Esophagus muscularis mucosa (tissue), 3 donors: ENCODE results near the gene MINK1.

ENCODE experiments used
- CTCF ChIP-seq, 3 experiments: fragments of 200-600 bp in 2 of 3; fragments of 450-650 bp in 1 of 3; sonication (generic) in 2 of 3; IDR thresholded peaks; one replicate each; pipeline ENCODE4 v1.5.1; 2017 to 2019; ENCODE audit warnings: antibody characterized with exemption in 3 of 3, mild to moderate bottlenecking in 2 of 3, moderate library complexity in 1 of 3
- POLR2A ChIP-seq: fragments of 450-650 bp; IDR thresholded peaks from one replicate; pipeline ENCODE4 v1.6.1; 2017; ENCODE audit warnings: antibody characterized with exemption, moderate library complexity, mild to moderate bottlenecking, low read depth
- POLR2AphosphoS5 ChIP-seq, 2 donors: sonication (generic); formaldehyde crosslinking; IDR thresholded peaks; one replicate each; pipeline ENCODE4 v1.6.1; 2017; ENCODE audit warnings: antibody characterized with exemption in 2 of 2

GRCh38 chr17:4854111-4854681 is 21.1 kb downstream of the MINK1 start:
- no peak for TF ChIP-seq CTCF (IDR thresholded peaks at IDR 0.05)
- no peak for TF ChIP-seq POLR2AphosphoS5 (IDR thresholded peaks at IDR 0.05)
- TF ChIP-seq POLR2A, result no peak
